H9 (cell line): ENCODE measurements around the gene NMU. TPM values are rescaled to one million over a fixed set of nuclear protein-coding genes. Genes with fewer than 3 reads are reported as not detected.

ENCODE experiments used
- DNase-seq: peaks from one replicate; pipeline ENCODE4 v3.0.0-alpha.2; 2017
- H2AFZ ChIP-seq: one replicate; pipeline ENCODE4 v1.6.1; 2013; ENCODE audit warnings: mild to moderate bottlenecking, low read length, control low read depth, moderate library complexity
- H2AK5ac ChIP-seq: 2 replicates; pipeline ENCODE4 v1.6.1; 2013; ENCODE audit warnings: low read length, control low read depth, mixed read lengths; ENCODE audit not compliant: insufficient read length
- H2BK120ac ChIP-seq: one replicate; pipeline ENCODE4 v1.6.1; 2013; ENCODE audit warnings: low read depth, mild to moderate bottlenecking, low read length, control low read depth, inconsistent platforms; ENCODE audit not compliant: poor library complexity, severe bottlenecking
- H2BK12ac ChIP-seq: 2 replicates; pipeline ENCODE4 v1.6.1; 2013; ENCODE audit warnings: low read length, control low read depth, mixed read lengths, low read depth; ENCODE audit not compliant: insufficient read length
- H2BK15ac ChIP-seq: 2 replicates; pipeline ENCODE4 v1.6.1; 2013; ENCODE audit warnings: low read depth, low read length, control low read depth
- H2BK20ac ChIP-seq: one replicate; pipeline ENCODE4 v1.6.1; 2013; ENCODE audit warnings: low read depth, mild to moderate bottlenecking, low read length, control low read depth, inconsistent platforms; ENCODE audit not compliant: poor library complexity, severe bottlenecking
- H2BK5ac ChIP-seq: 2 replicates; pipeline ENCODE4 v1.6.1; 2013; ENCODE audit warnings: low read length, control low read depth, mixed read lengths; ENCODE audit not compliant: insufficient read length
- H3K14ac ChIP-seq: 2 replicates; pipeline ENCODE4 v1.6.1; 2013; ENCODE audit warnings: low read length, control low read depth; ENCODE audit not compliant: insufficient read depth
- H3K18ac ChIP-seq: 2 replicates; pipeline ENCODE4 v1.6.1; 2013; ENCODE audit warnings: low read depth, mild to moderate bottlenecking, mixed read lengths, low read length, control low read depth; ENCODE audit not compliant: insufficient read length
- H3K23ac ChIP-seq: 2 replicates; pipeline ENCODE4 v1.6.1; 2013; ENCODE audit warnings: low read length, control low read depth, mixed read lengths, low read depth; ENCODE audit not compliant: insufficient read length
- H3K23me2 ChIP-seq: 2 replicates; pipeline ENCODE4 v1.6.1; 2013; ENCODE audit warnings: low read depth, mild to moderate bottlenecking, mixed read lengths, low read length, control low read depth; ENCODE audit not compliant: insufficient read length, poor library complexity, severe bottlenecking
- H3K27ac ChIP-seq: 2 replicates; pipeline ENCODE4 v1.5.1; 2013; ENCODE audit warnings: low read length, control low read depth, mixed read lengths, low read depth; ENCODE audit not compliant: insufficient read length
- H3K27me3 ChIP-seq: 2 replicates; pipeline ENCODE4 v1.6.1; 2013; ENCODE audit warnings: low read length, control low read depth, inconsistent platforms; ENCODE audit not compliant: insufficient read depth
- H3K4ac ChIP-seq: 2 replicates; pipeline ENCODE4 v1.6.1; 2013; ENCODE audit warnings: low read depth, mild to moderate bottlenecking, control low read depth, inconsistent platforms, low read length, moderate library complexity
- H3K4me1 ChIP-seq: 2 replicates; pipeline ENCODE4 v1.6.1; 2013; ENCODE audit warnings: low read length, control low read depth, inconsistent platforms; ENCODE audit not compliant: insufficient read depth
- H3K4me2 ChIP-seq: 2 replicates; pipeline ENCODE4 v1.6.1; 2013; ENCODE audit warnings: low read length, control low read depth, mixed read lengths; ENCODE audit not compliant: insufficient read length, insufficient read depth
- H3K56ac ChIP-seq: 2 replicates; pipeline ENCODE4 v1.6.1; 2013; ENCODE audit warnings: low read depth, mild to moderate bottlenecking, mixed read lengths, low read length, control low read depth; ENCODE audit not compliant: insufficient read length
- H3K79me1 ChIP-seq: 2 replicates; pipeline ENCODE4 v1.6.1; 2013; ENCODE audit warnings: low read depth, mild to moderate bottlenecking, moderate library complexity, low read length, control low read depth, inconsistent platforms; ENCODE audit not compliant: insufficient read depth, poor library complexity, severe bottlenecking
- H3K79me2 ChIP-seq: 2 replicates; pipeline ENCODE4 v1.6.1; 2013; ENCODE audit warnings: low read length, control low read depth, inconsistent platforms; ENCODE audit not compliant: insufficient read depth
- H3K9ac ChIP-seq: 2 replicates; pipeline ENCODE4 v1.6.1; 2013; ENCODE audit warnings: low read length, control low read depth, mixed read lengths; ENCODE audit not compliant: insufficient read length; ENCODE audit errors: extremely low read depth
- H3K9me3 ChIP-seq: one replicate; pipeline ENCODE4 v1.6.1; 2013; ENCODE audit warnings: low read depth, low read length, inconsistent platforms; ENCODE audit not compliant: control insufficient read depth
- H3T11ph ChIP-seq: one replicate; pipeline ENCODE4 v1.6.1; 2013; ENCODE audit warnings: mild to moderate bottlenecking, low read length, control low read depth, inconsistent platforms
- H4K20me1 ChIP-seq: one replicate; pipeline ENCODE4 v1.6.1; 2013; ENCODE audit not compliant: control insufficient read depth, insufficient read length, insufficient read depth
- H4K5ac ChIP-seq: 2 replicates; pipeline ENCODE4 v1.6.1; 2013; ENCODE audit warnings: low read depth, mild to moderate bottlenecking, mixed read lengths, low read length, control low read depth; ENCODE audit not compliant: insufficient read length
- H4K8ac ChIP-seq: replicated peaks from 2 replicates; pipeline ENCODE4 v1.6.1; 2013; ENCODE audit warnings: low read length, control low read depth, mixed read lengths, low read depth; ENCODE audit not compliant: insufficient read length
- H4K91ac ChIP-seq: 2 replicates; pipeline ENCODE4 v1.6.1; 2013; ENCODE audit warnings: low read depth, mild to moderate bottlenecking, moderate library complexity, mixed read lengths, low read length, control low read depth; ENCODE audit not compliant: insufficient read length
- H3K27ac Mint-ChIP-seq, 3 experiments: 2 replicates in 2 of 3; 3 replicates in 1 of 3; pipeline ENCODE4 v1.8.0; 2020 to 2021; ENCODE audit warnings: mixed read lengths in 3 of 3, mild to moderate bottlenecking in 1 of 3, moderate library complexity in 1 of 3
- H3K27me3 Mint-ChIP-seq: 2 replicates; pipeline ENCODE4 v1.8.0; 2021; ENCODE audit warnings: low read depth, mild to moderate bottlenecking, moderate library complexity, mixed read lengths
- H3K36me3 Mint-ChIP-seq, 3 experiments: 2 replicates in 2 of 3; 3 replicates in 1 of 3; pipeline ENCODE4 v1.8.0; 2020 to 2021; ENCODE audit warnings: low read depth in 3 of 3, mixed read lengths in 3 of 3; ENCODE audit not compliant: insufficient read depth in 1 of 3
- H3K4me1 Mint-ChIP-seq, 2 experiments: 2 replicates each; pipeline ENCODE4 v1.8.0; 2020; ENCODE audit warnings: mixed read lengths in 2 of 2
- H3K4me3 Mint-ChIP-seq, 2 experiments: 2 replicates in 1 of 2; 3 replicates in 1 of 2; pipeline ENCODE4 v1.8.0; 2020 to 2021; ENCODE audit warnings: mild to moderate bottlenecking in 2 of 2, mixed read lengths in 2 of 2, moderate library complexity in 1 of 2
- H3K9me3 Mint-ChIP-seq, 2 experiments: 2 replicates in 1 of 2; 3 replicates in 1 of 2; pipeline ENCODE4 v1.8.0; 2020; ENCODE audit warnings: mild to moderate bottlenecking in 2 of 2, mixed read lengths in 2 of 2, moderate library complexity in 1 of 2
- CTCF ChIP-seq: fragments of 200-600 bp; sonication (generic); conservative IDR thresholded peaks from 3 replicates; pipeline ENCODE4 v1.8.0; 2021; ENCODE audit warnings: antibody characterized with exemption, mild to moderate bottlenecking
- WGBS: extraction: QIAGEN DNeasy Blood & Tissue Kit; methylation state at CpG from one replicate; pipeline ENCODE4 v1.1.7; 2013; ENCODE audit warnings: missing lambda C conversion rate, low lambda C conversion rate, mixed read lengths; ENCODE audit not compliant: insufficient read length; ENCODE audit errors: extremely low coverage; 5-methylcytosine and 5-hydroxymethylcytosine counted together
- total RNA-seq: library from RNA; stranded (reverse); gene quantifications from 2 replicates; pipeline ENCODE4 v1.2.1, GENCODE V29; 2021

Gene NMU
- total RNA-seq, 1 experiment from 2014 or later = 12.9 TPM

- Histone ChIP-seq H3K79me1 (no peaks in the 10 kb centered on the region), H2BK12ac (no peak overlapping the region), H3K4me2 (no peak overlapping the region), H2BK5ac (no peak overlapping the region), H3K14ac (no peak overlapping the region), H3K27ac (no peak overlapping the region), H2AK5ac (no peak overlapping the region), H3K56ac (no peak overlapping the region), H4K91ac (no peak overlapping the region), H3K4ac (no peak overlapping the region), H2BK20ac (no peak overlapping the region), H4K8ac (no peak overlapping the region), H3K18ac (no peak overlapping the region), H4K20me1 (no peaks in the 10 kb centered on the region), H3K9ac (no peak overlapping the region), H4K5ac (no peak overlapping the region), H2BK15ac (no peak overlapping the region), H3K27me3 (no peaks in the 10 kb centered on the region), H3T11ph (no peak overlapping the region), H3K23ac (no peak overlapping the region), H3K79me2 (no peaks in the 10 kb centered on the region), H3K9me3 (no peaks in the 10 kb centered on the region), H2AFZ (no peak overlapping the region), H2BK120ac (no peak overlapping the region), H3K4me1 (peaks cover 3% of the 10 kb centered on the region), H3K23me2 (peaks cover 4% of the 10 kb centered on the region)
- no peaks in the 10 kb centered on the region for H3K36me3 Mint-ChIP-seq
- no peaks in the 10 kb centered on the region; a peak in 1 of 5 replicates for H3K9me3 Mint-ChIP-seq
- TF ChIP-seq CTCF = no peak
- DNase-seq = no peak
- no CpG with 5 or more reads among the region's 1 CpG for WGBS
- peaks cover 17% of the 10 kb centered on the region in 2 experiments for H3K4me1 Mint-ChIP-seq
- H3K27ac Mint-ChIP-seq = no peak overlapping the region
- H3K27me3 Mint-ChIP-seq = no peaks in the 10 kb centered on the region; the same call in 1 of the 2 replicates
- no peak overlapping the region for H3K4me3 Mint-ChIP-seq
Observed at GRCh38 chr4:55666535-55666934, 30.4 kb upstream of the NMU start.
